Endothelial cell of umbilical vein (primary cell): Measurements from ENCODE around the gene KRTAP10-5. TPM values are rescaled to one million over a fixed set of nuclear protein-coding genes. Genes with fewer than 3 reads are reported as not detected.

Source experiments
- BruUV-seq: library from RNA; stranded (reverse); fragments of 400-500 nt; replicated peaks from 2 replicates; lab custom pipeline; 2021; lab: Mats Ljungman, UMichigan
- CTCF ChIA-PET: fragments of 300-600, 350-600 bp; sonication (Branson Sonifier 250); formaldehyde crosslinking; loops from one replicate; lab custom pipeline; 2021; ENCODE audit warnings: antibody characterized with exemption, inconsistent platforms; lab: Charles Lee
- POLR2A ChIA-PET: fragments of 300-600, 350-600 bp; sonication (Branson Sonifier 250); formaldehyde crosslinking; loops from one replicate; lab custom pipeline; 2021; ENCODE audit warnings: antibody characterized with exemption, inconsistent platforms; lab: Charles Lee
- DNase-seq: peaks from one replicate; pipeline ENCODE4 v3.0.0-alpha.2; 2011; ENCODE audit warnings: low read depth, low spot score
- FAIRE-seq: peaks from 2 replicates; lab custom pipeline; 2011; peaks lifted over from hg19 to GRCh38; lab: Jason Lieb, UNC
- H2AFZ ChIP-seq: 2 replicates; pipeline ENCODE4 v1.6.0; 2012; ENCODE audit warnings: low read depth, low read length, control low read depth, inconsistent platforms
- H3K27ac ChIP-seq: 2 replicates; pipeline ENCODE4 v1.5.1; 2011; ENCODE audit warnings: low read depth, mild to moderate bottlenecking, control low read depth, low read length, moderate library complexity; ENCODE audit not compliant: insufficient read depth
- H3K27me3 ChIP-seq, 2 experiments: 2 replicates each; pipeline versions ENCODE4 v1.6.0 to v1.6.1; 2011; ENCODE audit warnings: low read length in 2 of 2, mixed read lengths in 1 of 2; ENCODE audit not compliant: control insufficient read depth in 2 of 2, insufficient read depth in 2 of 2
- H3K36me3 ChIP-seq, 2 experiments: 2 replicates in 1 of 2; 3 replicates in 1 of 2; pipeline ENCODE4 v1.5.1; 2011; ENCODE audit warnings: low read length in 2 of 2, mild to moderate bottlenecking in 1 of 2, moderate library complexity in 1 of 2; ENCODE audit not compliant: control insufficient read depth in 2 of 2, insufficient read depth in 2 of 2; ENCODE audit errors: extremely low read depth in 1 of 2
- H3K4me1 ChIP-seq: 3 replicates; pipeline ENCODE4 v1.5.1; 2011; ENCODE audit warnings: mild to moderate bottlenecking, low read length; ENCODE audit not compliant: control insufficient read depth, insufficient read depth; ENCODE audit errors: extremely low read depth
- H3K4me2 ChIP-seq: 2 replicates; pipeline ENCODE4 v1.6.1; 2011; ENCODE audit warnings: low read length, control low read depth, mixed read lengths; ENCODE audit not compliant: insufficient read depth
- H3K4me3 ChIP-seq, 3 experiments: fragments of 200-600 bp in 1 of 3; sonication (generic), shearing (Covaris generic) in 1 of 3; replicated peaks in 1 of 3; 2 replicates each; pipeline ENCODE4 v1.5.1; 2011 to 2016; ENCODE audit warnings: control low read depth in 3 of 3, low read length in 3 of 3, mild to moderate bottlenecking in 2 of 3, inconsistent platforms in 1 of 3, low read depth in 1 of 3, moderate library complexity in 1 of 3; ENCODE audit not compliant: insufficient read depth in 1 of 3
- H3K79me2 ChIP-seq: 2 replicates; pipeline ENCODE4 v1.6.0; 2012; ENCODE audit warnings: low read length, inconsistent platforms; ENCODE audit not compliant: control insufficient read depth, insufficient read depth
- H3K9ac ChIP-seq: replicated peaks from 2 replicates; pipeline ENCODE3; 2011; ENCODE audit warnings: low read length, control low read depth; ENCODE audit not compliant: insufficient read depth; ENCODE audit errors: extremely low read depth
- H3K9me1 ChIP-seq: replicated peaks from 3 replicates; pipeline ENCODE4 v1.6.0; 2011; ENCODE audit warnings: mild to moderate bottlenecking, low read length; ENCODE audit not compliant: control insufficient read depth, insufficient read depth; ENCODE audit errors: extremely low read depth
- H3K9me3 ChIP-seq: replicated peaks from 2 replicates; pipeline ENCODE4 v1.5.1; 2012; ENCODE audit warnings: low read length, inconsistent platforms; ENCODE audit not compliant: control insufficient read depth, insufficient read depth
- H4K20me1 ChIP-seq: replicated peaks from 2 replicates; pipeline ENCODE3; 2011; ENCODE audit warnings: mild to moderate bottlenecking, low read length; ENCODE audit not compliant: control insufficient read depth, insufficient read depth; ENCODE audit errors: extremely low read depth
- CTCF ChIP-seq, 2 donors: IDR thresholded peaks; 1 replicate in 1 of 2; 2 replicates in 1 of 2; pipeline ENCODE4 v1.5.1; 2011; ENCODE audit warnings: low read length in 2 of 2, mild to moderate bottlenecking in 2 of 2, moderate library complexity in 2 of 2, control low read depth in 1 of 2, inconsistent platforms in 1 of 2, low read depth in 1 of 2; ENCODE audit not compliant: insufficient read depth in 1 of 2; ENCODE audit errors: extremely low read depth in 1 of 2
- EZH2 ChIP-seq: IDR thresholded peaks from 2 replicates; pipeline ENCODE4 v1.6.1; 2012; ENCODE audit warnings: borderline replicate concordance, low read depth, mild to moderate bottlenecking, moderate library complexity, low read length, inconsistent platforms; ENCODE audit not compliant: severe bottlenecking
- FOS ChIP-seq: IDR thresholded peaks from 2 replicates; pipeline ENCODE4 v1.6.1; 2011; ENCODE audit warnings: mild to moderate bottlenecking, low read length, moderate library complexity, borderline replicate concordance; ENCODE audit not compliant: insufficient read depth
- GATA2 ChIP-seq: IDR thresholded peaks from 2 replicates; pipeline ENCODE4 v1.7.0; 2011; ENCODE audit warnings: low read depth, mild to moderate bottlenecking, moderate library complexity, mixed read lengths, low read length; ENCODE audit not compliant: insufficient read length, insufficient read depth
- JUN ChIP-seq: IDR thresholded peaks from 2 replicates; pipeline ENCODE4 v1.6.1; 2011; ENCODE audit warnings: borderline replicate concordance, low read depth; ENCODE audit not compliant: insufficient read length, insufficient read depth
- MYC ChIP-seq: IDR thresholded peaks from one replicate; pipeline ENCODE4 v1.6.1; 2011; ENCODE audit warnings: mild to moderate bottlenecking, low read depth, low read length
- POLR2A ChIP-seq: IDR thresholded peaks from 2 replicates; pipeline ENCODE4 v1.6.1; 2012; ENCODE audit warnings: low read depth, mild to moderate bottlenecking, control low read depth, low read length
- POLR2AphosphoS5 ChIP-seq: IDR thresholded peaks from 2 replicates; pipeline ENCODE4 v1.6.1; 2012; ENCODE audit warnings: low read depth, mild to moderate bottlenecking, control low read depth, low read length, moderate library complexity; ENCODE audit not compliant: insufficient read depth
- dilution Hi-C: fragments of 300-500 bp; cut with MboI; formaldehyde crosslinking; loops from one replicate; pipeline ENCODE4 v1.15.0; 2019; ENCODE audit warnings: low sequenced_read_pairs; ENCODE audit not compliant: extremely low pct_ligation_motif_present
- intact Hi-C: fragments of 100-400 bp; cut with micrococcal nuclease; formaldehyde crosslinking; loops from one replicate; pipeline ENCODE4 v1.10.0; 2022
- polyA plus RNA-seq, 4 experiments: library from polyadenylated mRNA; depleted of rRNA in 3 of 4; stranded (reverse) in 3 of 4; unstranded in 1 of 4; fragments of >200 nt; gene quantifications; 2 replicates each; pipeline versions ENCODE4 v1.2.1 to v1.2.3, GENCODE V29; 2011 to 2012; ENCODE audit warnings: missing spikeins in 1 of 4
- total RNA-seq: library from RNA; stranded (reverse); gene quantifications from 2 replicates; pipeline ENCODE4 v1.2.3, GENCODE V29; 2021
- TF ChIP-seq, protein P1 (sequence below): IDR thresholded peaks from 2 replicates; pipeline ENCODE4 v1.6.1; 2011; ENCODE audit not compliant: insufficient read depth, insufficient read length

Gene KRTAP10-5
- total and polyA plus RNA-seq, 2 donors (not counting 3 experiments of a cell fraction or from before 2014, with no cell fraction given), result not detected

DNA sequence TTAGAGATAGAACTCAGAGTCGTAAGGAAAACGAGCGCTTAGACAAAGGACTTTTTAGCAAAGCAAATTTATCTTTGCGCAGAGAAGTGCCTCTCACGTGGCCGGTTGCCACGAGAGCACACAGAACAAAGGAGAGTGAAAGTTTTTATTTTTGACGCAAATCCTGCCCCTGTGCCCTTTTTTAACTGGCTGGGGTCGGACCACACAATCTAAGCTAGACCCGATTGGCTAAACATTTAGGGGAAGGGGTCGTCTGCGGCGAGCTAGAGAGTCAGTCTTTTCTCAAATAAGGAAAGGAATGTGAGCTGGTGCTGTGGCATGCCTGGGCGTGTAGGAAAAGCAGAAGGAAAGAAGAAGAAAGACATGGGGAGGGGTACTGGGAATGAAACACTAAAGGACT, 31.5 kb downstream of the KRTAP10-5 start:
- TF ChIP-seq CTCF (IDR thresholded peaks at IDR 0.05; ENCODE audit: extremely low read depth in 1 of 2, insufficient read depth in 1 of 2, low read depth in 1 of 2, low read length in 2 of 2), result no peak
- H3K4me2 ChIP-seq, result no peak overlapping the region
- DNase-seq, result no peak
- CTCF ChIA-PET, result no interaction called here
- H3K4me1 ChIP-seq, result no peaks in the 10 kb centered on the region
- no peaks in the 10 kb centered on the region for H3K9me1 ChIP-seq
- no peaks in the 10 kb centered on the region for H3K79me2 ChIP-seq
- H3K9me3 ChIP-seq, result no peaks in the 10 kb centered on the region
- H3K27me3 ChIP-seq, result peaks cover 3 to 12% of the 10 kb centered on the region in 2 experiments
- no peaks in the 10 kb centered on the region for H4K20me1 ChIP-seq
- H3K4me3 ChIP-seq, result no peak overlapping the region
- POLR2A ChIA-PET, result no interaction called here
- H3K27ac ChIP-seq, result no peak overlapping the region
- no peak overlapping the region for H3K9ac ChIP-seq
- H2AFZ ChIP-seq, result no peak overlapping the region
- no TSS peak for BruUV-seq
- dilution Hi-C loops, result no loop called here
- FAIRE-seq, result no peak
- intact Hi-C loops, result no loop called here
- no peaks in the 10 kb centered on the region for H3K36me3 ChIP-seq

DNA sequence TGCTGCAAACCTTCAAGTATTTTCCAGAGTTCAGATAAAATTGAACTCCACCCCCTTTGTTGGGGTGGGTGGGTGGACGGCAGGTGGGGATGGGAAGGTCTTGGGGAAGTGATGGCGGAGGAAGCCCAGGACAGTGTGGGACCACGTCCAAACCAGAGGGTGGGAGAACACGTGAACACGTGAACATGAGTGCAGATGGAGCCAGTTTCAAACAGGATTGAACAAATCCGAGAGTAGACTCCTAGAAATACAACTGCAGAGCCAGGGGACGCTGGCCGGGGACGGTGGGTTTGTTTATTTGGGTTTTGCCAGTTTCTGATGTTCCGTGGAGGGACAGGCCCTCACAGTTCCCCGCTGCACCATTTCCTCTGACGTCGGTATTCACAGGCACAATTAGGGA, 32.0 kb downstream of the KRTAP10-5 start:
- TF ChIP-seq POLR2A (no peak), POLR2AphosphoS5 (no peak), EZH2 (no peak), CTCF (IDR thresholded peaks at IDR 0.05; ENCODE audit: extremely low read depth in 1 of 2, insufficient read depth in 1 of 2, low read depth in 1 of 2, low read length in 2 of 2) (no peak), MYC (no peak), GATA2 (no peak), JUN (no peak), FOS (no peak)
- TF ChIP-seq, protein P1, sequence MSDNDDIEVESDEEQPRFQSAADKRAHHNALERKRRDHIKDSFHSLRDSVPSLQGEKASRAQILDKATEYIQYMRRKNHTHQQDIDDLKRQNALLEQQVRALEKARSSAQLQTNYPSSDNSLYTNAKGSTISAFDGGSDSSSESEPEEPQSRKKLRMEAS, result no peak
- FAIRE-seq (no peak), DNase-seq (no peak)
- H3K9me3 ChIP-seq, result no peaks in the 10 kb centered on the region
- dilution Hi-C loops, result no loop called here
- CTCF ChIA-PET, result no interaction called here
- no peak overlapping the region for H3K4me3 ChIP-seq
- H4K20me1 ChIP-seq, result no peaks in the 10 kb centered on the region
- no TSS peak for BruUV-seq
- no peaks in the 10 kb centered on the region for H3K4me1 ChIP-seq
- peaks cover 3 to 17% of the 10 kb centered on the region in 2 experiments for H3K27me3 ChIP-seq
- no peaks in the 10 kb centered on the region for H3K9me1 ChIP-seq
- H3K4me2 ChIP-seq, result no peak overlapping the region
- no peak overlapping the region for H3K27ac ChIP-seq
- intact Hi-C loops, result no loop called here
- POLR2A ChIA-PET, result no interaction called here
- no peaks in the 10 kb centered on the region for H3K79me2 ChIP-seq
- no peaks in the 10 kb centered on the region for H3K36me3 ChIP-seq
- H3K9ac ChIP-seq, result no peak overlapping the region
- H2AFZ ChIP-seq, result no peak overlapping the region
